ENCODE measurements around the gene TEAD3. TPM values are rescaled to one million over a fixed set of nuclear protein-coding genes. Genes with fewer than 3 reads are reported as not detected.

TEAD3 gene
- total and polyA plus RNA-seq, 4 donors = 15.0 to 20.7 (median 18.5) TPM

DNA sequence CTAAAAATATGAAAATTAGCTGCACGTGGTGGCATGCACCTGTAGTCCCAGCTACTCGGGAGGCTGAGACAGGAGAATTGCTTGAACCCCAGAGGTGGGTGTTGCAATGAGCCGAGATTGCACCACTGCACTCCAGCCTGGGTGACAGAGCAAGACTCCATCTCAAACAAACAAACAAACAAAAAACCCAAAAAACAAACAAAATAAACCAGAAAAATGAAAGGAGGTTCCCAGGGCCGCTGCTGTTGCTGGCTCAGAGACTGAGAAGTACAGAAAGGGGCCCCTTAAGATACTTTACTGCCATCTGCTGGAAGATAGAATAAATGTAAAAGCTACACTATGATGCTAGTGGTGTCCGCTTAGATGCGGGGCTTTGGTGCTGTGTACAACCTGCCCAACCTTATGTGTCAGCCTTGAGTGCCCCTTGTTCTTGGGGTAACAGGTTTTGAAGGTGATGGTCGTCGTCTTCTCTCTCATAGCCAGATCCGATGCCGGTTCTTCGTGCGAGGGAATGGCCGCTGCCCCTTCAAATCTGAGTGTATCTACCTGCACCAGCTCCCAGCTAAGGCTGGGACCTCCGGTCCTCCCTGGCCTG lies 47.5 kb downstream of the TEAD3 start:
- ATAC-seq (ENCODE audit: insufficient read depth, low FRiP score) (peak; percentile 49), DNase-seq (peak in 2 of 3 donors; percentile 80 to 83)
- Histone ChIP-seq H3K36me3 (ENCODE audit: control insufficient read depth in 4 of 4, insufficient read depth in 4 of 4, low read length in 4 of 4) (no peaks in the 10 kb centered on the region), H3K9ac (ENCODE audit: insufficient read depth in 1 of 2, low read length in 2 of 2) (no peak overlapping the region), H3K27ac (ENCODE audit: low read depth in 1 of 2, low read length in 1 of 2) (no peak overlapping the region), H3K4me1 (ENCODE audit: control insufficient read depth in 5 of 5, insufficient read depth in 5 of 5, low read length in 5 of 5) (peaks cover 0 to 20% (median 2%) of the 10 kb centered on the region in 5 donors), H3K27me3 (ENCODE audit: control insufficient read depth in 3 of 3, insufficient read depth in 3 of 3, low read length in 2 of 3) (no peaks in the 10 kb centered on the region), H3K9me3 (ENCODE audit: control insufficient read depth in 4 of 4, insufficient read depth in 3 of 4, low read length in 3 of 4) (peaks cover 0 to 1% (median 0%) of the 10 kb centered on the region in 4 donors), H3K4me3 (no peak overlapping the region)
- 33 to 36% methylated on average over 14 of the region's 14 CpGs for WGBS, 2 donors
- TF ChIP-seq, protein P1, sequence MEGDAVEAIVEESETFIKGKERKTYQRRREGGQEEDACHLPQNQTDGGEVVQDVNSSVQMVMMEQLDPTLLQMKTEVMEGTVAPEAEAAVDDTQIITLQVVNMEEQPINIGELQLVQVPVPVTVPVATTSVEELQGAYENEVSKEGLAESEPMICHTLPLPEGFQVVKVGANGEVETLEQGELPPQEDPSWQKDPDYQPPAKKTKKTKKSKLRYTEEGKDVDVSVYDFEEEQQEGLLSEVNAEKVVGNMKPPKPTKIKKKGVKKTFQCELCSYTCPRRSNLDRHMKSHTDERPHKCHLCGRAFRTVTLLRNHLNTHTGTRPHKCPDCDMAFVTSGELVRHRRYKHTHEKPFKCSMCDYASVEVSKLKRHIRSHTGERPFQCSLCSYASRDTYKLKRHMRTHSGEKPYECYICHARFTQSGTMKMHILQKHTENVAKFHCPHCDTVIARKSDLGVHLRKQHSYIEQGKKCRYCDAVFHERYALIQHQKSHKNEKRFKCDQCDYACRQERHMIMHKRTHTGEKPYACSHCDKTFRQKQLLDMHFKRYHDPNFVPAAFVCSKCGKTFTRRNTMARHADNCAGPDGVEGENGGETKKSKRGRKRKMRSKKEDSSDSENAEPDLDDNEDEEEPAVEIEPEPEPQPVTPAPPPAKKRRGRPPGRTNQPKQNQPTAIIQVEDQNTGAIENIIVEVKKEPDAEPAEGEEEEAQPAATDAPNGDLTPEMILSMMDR (IDR thresholded peaks at IDR 0.05; ENCODE audit: control extremely low read depth, extremely low read depth) = peak; percentile 77

GRCh38 chr6:35448191-35448590 lies 48.7 kb downstream of the TEAD3 start:
- TF ChIP-seq, protein P1 (IDR thresholded peaks at IDR 0.05; ENCODE audit: control extremely low read depth, extremely low read depth) = no peak
- Histone ChIP-seq H3K9ac (ENCODE audit: insufficient read depth in 1 of 2, low read length in 2 of 2) (no peak overlapping the region), H3K9me3 (ENCODE audit: control insufficient read depth in 4 of 4, insufficient read depth in 3 of 4, low read length in 3 of 4) (peaks cover 0 to 1% (median 0%) of the 10 kb centered on the region in 4 donors), H3K4me1 (ENCODE audit: control insufficient read depth in 5 of 5, insufficient read depth in 5 of 5, low read length in 5 of 5) (peaks cover 0 to 9% (median 2%) of the 10 kb centered on the region in 5 donors), H3K4me3 (no peak overlapping the region), H3K27ac (ENCODE audit: low read depth in 1 of 2, low read length in 1 of 2) (no peak overlapping the region), H3K36me3 (ENCODE audit: control insufficient read depth in 4 of 4, insufficient read depth in 4 of 4, low read length in 4 of 4) (no peaks in the 10 kb centered on the region), H3K27me3 (ENCODE audit: control insufficient read depth in 3 of 3, insufficient read depth in 3 of 3, low read length in 2 of 3) (no peaks in the 10 kb centered on the region)
- WGBS, 2 donors = 81 to 88% methylated on average over 7 of the region's 7 CpGs
- ATAC-seq (ENCODE audit: insufficient read depth, low FRiP score) (no peak), DNase-seq (no peak)

GRCh38 chr6:35445691-35446090 lies 51.2 kb downstream of the TEAD3 start:
- TF ChIP-seq, protein P1 (IDR thresholded peaks at IDR 0.05; ENCODE audit: control extremely low read depth, extremely low read depth) = no peak

More at GRCh38 chr6:35445691-35446090, 51.2 kb downstream of the TEAD3 start:
- DNase-seq (no peak), ATAC-seq (ENCODE audit: insufficient read depth, low FRiP score) (no peak)
- Histone ChIP-seq H3K9ac (ENCODE audit: insufficient read depth in 1 of 2, low read length in 2 of 2) (no peak overlapping the region), H3K27me3 (ENCODE audit: control insufficient read depth in 3 of 3, insufficient read depth in 3 of 3, low read length in 2 of 3) (no peaks in the 10 kb centered on the region), H3K4me3 (no peak overlapping the region), H3K9me3 (ENCODE audit: control insufficient read depth in 4 of 4, insufficient read depth in 3 of 4, low read length in 3 of 4) (peaks cover 0 to 1% (median 0%) of the 10 kb centered on the region in 4 donors), H3K4me1 (ENCODE audit: control insufficient read depth in 5 of 5, insufficient read depth in 5 of 5, low read length in 5 of 5) (no peaks in the 10 kb centered on the region), H3K36me3 (ENCODE audit: control insufficient read depth in 4 of 4, insufficient read depth in 4 of 4, low read length in 4 of 4) (no peaks in the 10 kb centered on the region), H3K27ac (ENCODE audit: low read depth in 1 of 2, low read length in 1 of 2) (no peak overlapping the region)
- 56 to 81% methylated on average over 7 of the region's 7 CpGs for WGBS, 2 donors
